Right lobe of liver (tissue), 4 donors: ENCODE data around the gene TGFBR2.

Source experiments
- POLR2A ChIP-seq: fragments of 450-650 bp; IDR thresholded peaks from one replicate; pipeline ENCODE4 v1.6.1; 2017; ENCODE audit warnings: antibody characterized with exemption, mild to moderate bottlenecking
- TF ChIP-seq, protein P1 (sequence below), 4 donors: fragments of 200-600 bp in 3 of 4; fragments of 450-650 bp in 1 of 4; IDR thresholded peaks; one replicate each; pipeline versions ENCODE4 v1.5.1 to v1.8.0; 2016 to 2022; ENCODE audit warnings: antibody characterized with exemption in 4 of 4, mild to moderate bottlenecking in 2 of 4
- donor health status: DM: no; HTN: no; CAD: no.
- donor health status: DM: no; HTN: no; CAD: no.
- donor health status: DM: no; HTN: yes; CAD: no.

GRCh38 chr3:30617653-30618052, 11.3 kb downstream of the TGFBR2 start:
- TF ChIP-seq, protein P1, sequence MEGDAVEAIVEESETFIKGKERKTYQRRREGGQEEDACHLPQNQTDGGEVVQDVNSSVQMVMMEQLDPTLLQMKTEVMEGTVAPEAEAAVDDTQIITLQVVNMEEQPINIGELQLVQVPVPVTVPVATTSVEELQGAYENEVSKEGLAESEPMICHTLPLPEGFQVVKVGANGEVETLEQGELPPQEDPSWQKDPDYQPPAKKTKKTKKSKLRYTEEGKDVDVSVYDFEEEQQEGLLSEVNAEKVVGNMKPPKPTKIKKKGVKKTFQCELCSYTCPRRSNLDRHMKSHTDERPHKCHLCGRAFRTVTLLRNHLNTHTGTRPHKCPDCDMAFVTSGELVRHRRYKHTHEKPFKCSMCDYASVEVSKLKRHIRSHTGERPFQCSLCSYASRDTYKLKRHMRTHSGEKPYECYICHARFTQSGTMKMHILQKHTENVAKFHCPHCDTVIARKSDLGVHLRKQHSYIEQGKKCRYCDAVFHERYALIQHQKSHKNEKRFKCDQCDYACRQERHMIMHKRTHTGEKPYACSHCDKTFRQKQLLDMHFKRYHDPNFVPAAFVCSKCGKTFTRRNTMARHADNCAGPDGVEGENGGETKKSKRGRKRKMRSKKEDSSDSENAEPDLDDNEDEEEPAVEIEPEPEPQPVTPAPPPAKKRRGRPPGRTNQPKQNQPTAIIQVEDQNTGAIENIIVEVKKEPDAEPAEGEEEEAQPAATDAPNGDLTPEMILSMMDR (IDR thresholded peaks at IDR 0.05), result no peak
- TF ChIP-seq POLR2A, result no peak
